RWPE1 (cell line): ENCODE measurements around the gene OR2L3.

Source experiments
- CTCF ChIA-PET: fragments of 350-600 bp; sonication (Branson Sonifier 250); formaldehyde crosslinking; extraction: SDS; loops from one replicate; lab custom pipeline; 2021; lab: Yijun Ruan, JAX
- POLR2A ChIA-PET: fragments of 400-600 bp; formaldehyde crosslinking; extraction: SDS; loops from one replicate; lab custom pipeline; 2020; ENCODE audit warnings: antibody characterized with exemption; ENCODE audit not compliant: low non-redundant PET; lab: Yijun Ruan, JAX
- DNase-seq: peaks from one replicate; pipeline ENCODE4 v3.0.0; 2012; ENCODE audit warnings: low spot score
- H3K27ac ChIP-seq: fragments of 450-650 bp; 2 replicates; pipeline ENCODE4 v1.5.1; 2017
- TF ChIP-seq, protein P1 (sequence below): fragments of 450-650 bp; conservative IDR thresholded peaks from 2 replicates; pipeline ENCODE4 v1.5.1; 2017; ENCODE audit warnings: low read depth, mild to moderate bottlenecking

OR2L3 gene, protein sequence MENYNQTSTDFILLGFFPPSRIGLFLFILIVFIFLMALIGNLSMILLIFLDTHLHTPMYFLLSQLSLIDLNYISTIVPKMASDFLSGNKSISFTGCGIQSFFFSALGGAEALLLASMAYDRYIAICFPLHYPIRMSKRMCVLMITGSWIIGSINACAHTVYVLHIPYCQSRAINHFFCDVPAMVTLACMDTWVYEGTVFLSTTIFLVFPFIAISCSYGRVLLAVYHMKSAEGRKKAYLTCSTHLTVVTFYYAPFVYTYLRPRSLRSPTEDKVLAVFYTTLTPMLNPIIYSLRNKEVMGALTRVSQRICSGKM

DNA sequence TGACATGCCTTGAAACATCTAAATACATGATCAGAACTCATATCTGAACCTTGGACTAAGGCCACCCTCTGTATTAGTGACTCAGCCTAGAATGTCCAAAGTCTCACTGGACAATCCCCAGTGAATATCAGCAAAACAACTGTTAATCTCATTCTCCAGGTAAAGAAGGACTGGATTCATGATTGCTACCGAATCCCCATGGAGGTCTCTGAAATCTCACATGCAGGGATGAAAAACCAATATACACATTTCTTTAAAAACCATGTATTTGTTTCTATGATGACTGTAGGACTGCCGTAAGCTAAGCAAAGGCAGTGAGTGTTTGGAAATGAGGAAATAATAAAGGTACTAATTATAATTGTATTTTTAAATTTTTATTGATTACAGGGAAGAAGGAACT lies at the start of gene OR2L3:
TSS of gene OR2L3 (plus strand) at position 301 of the 400 bp plus-strand sequence. CDS start 13,846 bp downstream, outside the sequence.
- H3K27ac ChIP-seq, result no peak within 1 kb of the TSS
- ChIA-PET POLR2A (no interaction called here), CTCF (interaction anchor here (0.6 kb wide), 1 partner anchor 10 kb away, joined by 4 read pairs; no protein-coding TSS in a partner anchor)
- DNase-seq, result no peak
- TF ChIP-seq, protein P1, sequence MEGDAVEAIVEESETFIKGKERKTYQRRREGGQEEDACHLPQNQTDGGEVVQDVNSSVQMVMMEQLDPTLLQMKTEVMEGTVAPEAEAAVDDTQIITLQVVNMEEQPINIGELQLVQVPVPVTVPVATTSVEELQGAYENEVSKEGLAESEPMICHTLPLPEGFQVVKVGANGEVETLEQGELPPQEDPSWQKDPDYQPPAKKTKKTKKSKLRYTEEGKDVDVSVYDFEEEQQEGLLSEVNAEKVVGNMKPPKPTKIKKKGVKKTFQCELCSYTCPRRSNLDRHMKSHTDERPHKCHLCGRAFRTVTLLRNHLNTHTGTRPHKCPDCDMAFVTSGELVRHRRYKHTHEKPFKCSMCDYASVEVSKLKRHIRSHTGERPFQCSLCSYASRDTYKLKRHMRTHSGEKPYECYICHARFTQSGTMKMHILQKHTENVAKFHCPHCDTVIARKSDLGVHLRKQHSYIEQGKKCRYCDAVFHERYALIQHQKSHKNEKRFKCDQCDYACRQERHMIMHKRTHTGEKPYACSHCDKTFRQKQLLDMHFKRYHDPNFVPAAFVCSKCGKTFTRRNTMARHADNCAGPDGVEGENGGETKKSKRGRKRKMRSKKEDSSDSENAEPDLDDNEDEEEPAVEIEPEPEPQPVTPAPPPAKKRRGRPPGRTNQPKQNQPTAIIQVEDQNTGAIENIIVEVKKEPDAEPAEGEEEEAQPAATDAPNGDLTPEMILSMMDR, result no peak

DNA sequence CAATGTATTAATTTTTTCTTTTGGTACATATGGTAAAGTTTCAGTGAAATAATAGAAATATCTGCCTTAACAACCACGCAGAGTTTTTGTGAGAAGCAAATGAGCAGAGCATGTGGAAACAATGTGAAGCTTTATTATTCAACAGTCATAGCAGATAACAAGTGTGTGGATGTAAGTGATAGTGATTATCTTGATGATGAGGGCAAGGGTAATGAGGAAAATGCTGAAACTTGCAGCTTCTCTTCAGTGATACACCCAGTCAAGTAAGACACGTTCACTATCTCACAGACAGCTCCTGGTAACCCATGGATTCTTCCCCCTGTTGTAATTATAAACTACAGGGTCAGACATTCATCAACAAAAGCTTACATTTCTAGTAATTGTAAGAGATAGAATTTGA lies 47.8 kb upstream of the OR2L3 start:
- CTCF ChIA-PET, result no interaction called here
- DNase-seq, result no peak
- no peak overlapping the region for H3K27ac ChIP-seq
- TF ChIP-seq, protein P1, result no peak
- POLR2A ChIA-PET, result no interaction called here

DNA sequence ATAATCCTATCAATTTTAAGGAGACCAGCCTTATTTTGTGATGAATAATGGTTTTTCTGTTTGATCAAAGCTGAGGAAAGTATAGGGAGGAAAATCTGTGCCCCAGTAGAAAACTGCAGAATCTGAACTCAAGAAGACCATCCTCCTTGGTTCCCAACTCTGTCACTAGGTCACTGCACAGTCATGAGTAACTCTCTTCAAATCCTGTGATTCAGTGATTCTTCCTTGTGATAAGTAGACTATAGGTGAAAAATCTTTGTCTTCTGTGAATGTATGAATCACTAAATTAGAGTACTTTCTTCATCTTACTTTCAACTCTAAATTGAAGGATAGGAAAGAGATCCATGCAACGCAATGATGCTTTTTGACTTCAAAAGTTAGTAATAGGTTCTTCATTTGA lies 46.5 kb upstream of the OR2L3 start:
- ChIA-PET CTCF (no interaction called here), POLR2A (no interaction called here)
- H3K27ac ChIP-seq, result no peak overlapping the region
- TF ChIP-seq, protein P1, result no peak
- DNase-seq, result no peak

DNA sequence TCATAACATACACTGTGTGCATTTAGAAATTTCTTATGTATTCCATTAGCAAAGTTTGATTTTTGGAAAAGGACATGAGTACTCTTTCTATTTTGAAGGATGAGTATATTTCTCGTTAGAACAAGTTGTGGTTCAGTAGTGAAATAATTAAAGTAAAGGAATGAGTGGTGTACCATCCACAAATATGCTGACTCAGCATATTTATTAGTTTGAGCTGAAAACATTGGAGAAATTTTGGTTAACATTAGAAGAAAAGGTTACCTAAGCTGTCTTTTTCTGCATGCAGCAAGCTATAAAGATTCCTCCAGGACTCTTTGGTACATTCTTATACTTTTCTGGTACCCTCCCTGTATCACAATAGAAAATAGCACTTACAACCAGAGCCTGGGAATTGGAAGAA lies 38.9 kb upstream of the OR2L3 start:
- POLR2A ChIA-PET, result no interaction called here
- DNase-seq, result no peak
- TF ChIP-seq, protein P1, result no peak
- CTCF ChIA-PET, result no interaction called here
- H3K27ac ChIP-seq, result no peak overlapping the region

DNA sequence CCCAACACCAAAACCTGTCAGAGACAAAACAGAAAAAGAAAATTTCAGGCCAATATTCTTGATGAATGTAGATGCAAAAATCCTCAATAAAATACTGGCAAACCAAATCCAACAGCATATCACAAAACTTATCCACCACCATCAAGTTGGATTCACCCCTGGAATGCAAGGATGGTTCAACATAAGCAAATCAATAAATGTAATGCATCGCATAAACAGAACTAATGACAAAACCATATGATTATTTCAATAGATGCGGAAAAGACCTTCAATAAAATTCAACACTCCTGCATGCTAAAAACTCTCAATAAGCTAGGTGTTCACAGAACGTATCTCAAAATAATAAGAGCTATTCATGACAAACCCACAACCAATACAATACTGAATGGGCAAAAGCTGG lies 37.0 kb upstream of the OR2L3 start:
- TF ChIP-seq, protein P1, result no peak
- H3K27ac ChIP-seq, result no peak overlapping the region
- DNase-seq, result no peak
- POLR2A ChIA-PET, result no interaction called here
- CTCF ChIA-PET, result no interaction called here

DNA sequence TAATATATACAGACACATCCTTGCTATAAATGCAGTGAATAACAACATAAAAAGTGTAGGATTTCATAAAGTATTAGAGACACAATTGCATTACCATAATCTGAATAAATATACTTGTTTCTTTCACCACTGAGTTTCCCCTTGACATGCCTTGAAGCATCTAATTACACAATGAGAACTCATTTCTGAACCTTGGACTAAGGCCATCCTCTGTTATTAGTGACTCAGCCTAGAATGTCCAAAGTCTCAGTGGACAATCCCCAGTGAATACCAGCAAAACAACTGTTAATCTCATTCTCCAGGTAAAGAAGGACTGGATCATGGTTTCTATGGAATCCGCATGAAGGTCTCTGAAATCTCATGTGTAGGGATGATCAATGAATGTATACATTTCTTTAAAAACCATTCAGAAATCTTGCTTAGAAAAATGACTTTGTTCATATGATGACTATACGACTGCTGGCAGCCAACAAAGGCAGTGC lies 33.4 kb upstream of the OR2L3 start, which contains the start of gene OR2L5:
TSS of gene OR2L5 (plus strand) at position 432 of the 482 bp plus-strand sequence. CDS start 8,288 bp downstream, outside the sequence.
- H3K27ac ChIP-seq, result no peak within 1 kb of the TSS
- ChIA-PET CTCF (no interaction called here), POLR2A (no interaction called here)
- no peak for DNase-seq
- TF ChIP-seq, protein P1, result no peak
